ENCODE results near the gene PCDHGA4.

DNA sequence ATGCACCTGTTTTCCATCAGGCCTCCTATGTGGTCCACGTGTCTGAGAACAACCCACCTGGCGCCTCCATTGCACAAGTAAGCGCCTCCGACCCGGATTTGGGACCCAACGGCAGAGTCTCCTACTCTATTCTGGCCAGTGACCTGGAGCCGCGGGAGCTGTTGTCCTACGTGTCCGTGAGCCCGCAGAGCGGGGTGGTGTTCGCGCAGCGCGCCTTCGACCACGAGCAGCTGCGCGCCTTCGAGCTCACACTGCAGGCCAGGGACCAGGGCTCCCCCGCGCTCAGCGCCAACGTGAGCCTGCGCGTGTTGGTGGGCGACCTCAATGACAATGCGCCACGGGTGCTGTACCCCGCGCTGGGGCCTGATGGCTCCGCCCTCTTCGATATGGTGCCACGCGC, 3.2 kb upstream of the PCDHGA4 start:
- TF ChIP-seq EZH2 (IDR thresholded peaks at IDR 0.05; ENCODE audit: borderline replicate concordance, low read length), result no peak
- TF ChIP-seq, protein P1, sequence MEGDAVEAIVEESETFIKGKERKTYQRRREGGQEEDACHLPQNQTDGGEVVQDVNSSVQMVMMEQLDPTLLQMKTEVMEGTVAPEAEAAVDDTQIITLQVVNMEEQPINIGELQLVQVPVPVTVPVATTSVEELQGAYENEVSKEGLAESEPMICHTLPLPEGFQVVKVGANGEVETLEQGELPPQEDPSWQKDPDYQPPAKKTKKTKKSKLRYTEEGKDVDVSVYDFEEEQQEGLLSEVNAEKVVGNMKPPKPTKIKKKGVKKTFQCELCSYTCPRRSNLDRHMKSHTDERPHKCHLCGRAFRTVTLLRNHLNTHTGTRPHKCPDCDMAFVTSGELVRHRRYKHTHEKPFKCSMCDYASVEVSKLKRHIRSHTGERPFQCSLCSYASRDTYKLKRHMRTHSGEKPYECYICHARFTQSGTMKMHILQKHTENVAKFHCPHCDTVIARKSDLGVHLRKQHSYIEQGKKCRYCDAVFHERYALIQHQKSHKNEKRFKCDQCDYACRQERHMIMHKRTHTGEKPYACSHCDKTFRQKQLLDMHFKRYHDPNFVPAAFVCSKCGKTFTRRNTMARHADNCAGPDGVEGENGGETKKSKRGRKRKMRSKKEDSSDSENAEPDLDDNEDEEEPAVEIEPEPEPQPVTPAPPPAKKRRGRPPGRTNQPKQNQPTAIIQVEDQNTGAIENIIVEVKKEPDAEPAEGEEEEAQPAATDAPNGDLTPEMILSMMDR (IDR thresholded peaks at IDR 0.05; ENCODE audit: low read length), result no peak

Measured in OCI-LY1 (cell line).